Measurements from ENCODE around the gene TMED10. TPM values are rescaled to one million over a fixed set of nuclear protein-coding genes. Genes with fewer than 3 reads are reported as not detected.

The TMED10 gene
- polyA plus RNA-seq, 2 of the 4 experiments (the other 2 are of a cell fraction), result 290 to 354 TPM

- POLR2A ChIA-PET, result no interaction called here
- TF ChIP-seq RAD21 (conservative IDR thresholded peaks at IDR 0.05 in 1 of 2, IDR thresholded peaks at IDR 0.05 in 1 of 2) (no peak), HDAC2 (IDR thresholded peaks at IDR 0.05) (no peak), RNF2 (IDR thresholded peaks at IDR 0.05; ENCODE audit: borderline replicate concordance, low read depth) (no peak), TFCP2L1 (CRISPR knock-in tag; IDR thresholded peaks at IDR 0.05) (no peak), NFE2L2 (conservative IDR thresholded peaks at IDR 0.05; ENCODE audit: low read length) (no peak)
- TF ChIP-seq, protein P1, sequence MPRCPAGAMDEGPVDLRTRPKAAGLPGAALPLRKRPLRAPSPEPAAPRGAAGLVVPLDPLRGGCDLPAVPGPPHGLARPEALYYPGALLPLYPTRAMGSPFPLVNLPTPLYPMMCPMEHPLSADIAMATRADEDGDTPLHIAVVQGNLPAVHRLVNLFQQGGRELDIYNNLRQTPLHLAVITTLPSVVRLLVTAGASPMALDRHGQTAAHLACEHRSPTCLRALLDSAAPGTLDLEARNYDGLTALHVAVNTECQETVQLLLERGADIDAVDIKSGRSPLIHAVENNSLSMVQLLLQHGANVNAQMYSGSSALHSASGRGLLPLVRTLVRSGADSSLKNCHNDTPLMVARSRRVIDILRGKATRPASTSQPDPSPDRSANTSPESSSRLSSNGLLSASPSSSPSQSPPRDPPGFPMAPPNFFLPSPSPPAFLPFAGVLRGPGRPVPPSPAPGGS (IDR thresholded peaks at IDR 0.05), result no peak
- ATAC-seq, result no peak
These were observed 9.1 kb downstream of the TMED10 start for GRCh38 chr14:75167325-75167724.

DNA sequence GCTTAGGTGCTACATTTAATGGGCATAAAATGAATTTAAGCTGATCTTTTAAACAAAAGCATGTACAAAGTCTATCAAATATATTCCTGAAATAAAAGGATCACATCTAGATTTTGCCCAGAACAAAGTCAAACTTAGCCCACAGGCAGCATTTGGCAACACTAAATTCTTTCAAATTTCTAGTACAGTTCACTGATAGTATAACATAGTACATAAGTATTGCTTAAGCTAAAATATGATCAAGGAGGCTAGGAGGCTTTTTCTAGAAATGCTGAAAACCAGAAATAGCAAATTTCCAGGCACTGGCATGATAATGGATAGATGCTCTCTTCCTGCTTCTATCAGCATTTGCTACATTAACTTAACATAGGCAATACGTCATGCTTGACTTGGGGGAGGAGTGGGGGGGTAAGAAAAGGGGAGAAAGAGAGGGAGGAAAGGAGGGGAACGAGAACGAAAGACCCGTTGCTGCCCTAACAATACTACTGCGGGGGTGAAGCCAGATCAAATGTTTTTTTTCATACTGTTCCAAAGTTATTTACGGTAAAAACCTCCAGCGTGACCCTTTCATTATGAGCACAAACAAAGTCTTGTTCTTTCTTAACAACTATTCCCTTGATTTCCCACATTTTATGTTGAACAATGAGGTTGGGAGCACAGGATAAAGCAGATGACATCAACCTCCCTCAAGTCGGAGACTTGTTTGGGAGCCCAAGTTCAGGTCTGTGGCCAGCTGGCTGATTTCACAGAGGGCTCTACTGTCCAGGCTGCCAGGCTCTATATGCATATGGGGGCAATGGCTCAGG is 10.6 kb downstream of the TMED10 start:
- TF ChIP-seq HOXB5 (CRISPR knock-in tag; IDR thresholded peaks at IDR 0.05) (no peak), EP300 (IDR thresholded peaks at IDR 0.05) (no peak), CHD4 (IDR thresholded peaks at IDR 0.05; ENCODE audit: borderline replicate concordance) (no peak), NPAS2 (CRISPR knock-in tag; IDR thresholded peaks at IDR 0.05; ENCODE audit: borderline replicate concordance) (no peak), POLR2A (IDR thresholded peaks at IDR 0.05; ENCODE audit: low read length) (no peak)
- ChIA-PET POLR2A (no interaction called here), CTCF (interaction anchor here (0.7 to 2.0 kb wide), 4 partner anchors 43 to 130 kb away, joined by 3 to 6 read pairs (median 4); no protein-coding TSS in a partner anchor)
- ATAC-seq (no peak), FAIRE-seq (no peak), DNase-seq (ENCODE audit: low read depth in 1 of 2, low spot score in 1 of 2) (no peak)
- peaks cover 17% of the 10 kb centered on the region for H3K4me1 ChIP-seq
- no peak overlapping the region for H3K4me3 ChIP-seq
- 91% methylated on average over 8 of the region's 8 CpGs for WGBS (ENCODE audit: missing lambda C conversion rate)
- H3K9me3 ChIP-seq, result no peaks in the 10 kb centered on the region
- no peak overlapping the region for H3K4me2 ChIP-seq
- no peak overlapping the region for H3K27ac ChIP-seq

More at GRCh38 chr14:75167325-75167724, 9.1 kb downstream of the TMED10 start:
- Histone ChIP-seq H3K27ac (no peak overlapping the region), H3K4me3 (no peak overlapping the region), H3K4me1 (peaks cover 17% of the 10 kb centered on the region), H3K9me3 (no peaks in the 10 kb centered on the region), H3K4me2 (no peak overlapping the region)
- FAIRE-seq (no peak), DNase-seq (ENCODE audit: low read depth in 1 of 2, low spot score in 1 of 2) (no peak)
- WGBS (ENCODE audit: missing lambda C conversion rate), result 86% methylated on average over 2 of the region's 2 CpGs
- CTCF ChIA-PET, result interaction anchor here (0.6 to 2.0 kb wide), 4 partner anchors 51 to 558 kb away, joined by 3 to 6 read pairs (median 4); no protein-coding TSS in a partner anchor

- CTCF ChIA-PET, result interaction anchor here (1.0 kb wide), 1 partner anchor 11 kb away, joined by 3 read pairs; no protein-coding TSS in a partner anchor
- DNase-seq (ENCODE audit: low read depth in 1 of 2, low spot score in 1 of 2) (no peak), FAIRE-seq (no peak), ATAC-seq (no peak)
- H3K9me3 ChIP-seq, result no peaks in the 10 kb centered on the region
- WGBS (ENCODE audit: missing lambda C conversion rate), result 96% methylated on average over 1 of the region's 1 CpG
- H3K4me3 ChIP-seq, result no peak overlapping the region
- TF ChIP-seq NFE2L2 (conservative IDR thresholded peaks at IDR 0.05; ENCODE audit: low read length), result no peak
- TF ChIP-seq, protein P2, sequence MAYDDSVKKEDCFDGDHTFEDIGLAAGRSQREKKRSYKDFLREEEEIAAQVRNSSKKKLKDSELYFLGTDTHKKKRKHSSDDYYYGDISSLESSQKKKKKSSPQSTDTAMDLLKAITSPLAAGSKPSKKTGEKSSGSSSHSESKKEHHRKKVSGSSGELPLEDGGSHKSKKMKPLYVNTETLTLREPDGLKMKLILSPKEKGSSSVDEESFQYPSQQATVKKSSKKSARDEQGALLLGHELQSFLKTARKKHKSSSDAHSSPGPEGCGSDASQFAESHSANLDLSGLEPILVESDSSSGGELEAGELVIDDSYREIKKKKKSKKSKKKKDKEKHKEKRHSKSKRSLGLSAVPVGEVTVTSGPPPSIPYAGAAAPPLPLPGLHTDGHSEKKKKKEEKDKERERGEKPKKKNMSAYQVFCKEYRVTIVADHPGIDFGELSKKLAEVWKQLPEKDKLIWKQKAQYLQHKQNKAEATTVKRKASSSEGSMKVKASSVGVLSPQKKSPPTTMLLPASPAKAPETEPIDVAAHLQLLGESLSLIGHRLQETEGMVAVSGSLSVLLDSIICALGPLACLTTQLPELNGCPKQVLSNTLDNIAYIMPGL (CRISPR knock-in tag; IDR thresholded peaks at IDR 0.05; ENCODE audit: borderline replicate concordance), result no peak
- TF ChIP-seq SMC3 (IDR thresholded peaks at IDR 0.05), result no peak
- TF ChIP-seq RNF2 (IDR thresholded peaks at IDR 0.05; ENCODE audit: borderline replicate concordance, low read depth), result no peak
- POLR2A ChIA-PET, result no interaction called here
- H3K4me2 ChIP-seq, result no peak overlapping the region
- H3K27ac ChIP-seq, result no peak overlapping the region
- H3K4me1 ChIP-seq, result peaks cover 23% of the 10 kb centered on the region
These were observed 11.6 kb downstream of the TMED10 start for GRCh38 chr14:75164809-75165208.

GRCh38 chr14:75163677-75164076 is 12.7 kb downstream of the TMED10 start:
- no peak overlapping the region for H3K4me2 ChIP-seq
- no peak overlapping the region for H3K27ac ChIP-seq
- H3K9me3 ChIP-seq, result no peaks in the 10 kb centered on the region
- H3K4me1 ChIP-seq, result peaks cover 27% of the 10 kb centered on the region
- CTCF ChIA-PET, result interaction anchor here (0.6 to 1.4 kb wide), 4 partner anchors 10 to 303 kb away, joined by 3 to 7 read pairs (median 4); no protein-coding TSS in a partner anchor
- ATAC-seq, result no peak
- DNase-seq (ENCODE audit: low read depth in 1 of 2, low spot score in 1 of 2), result no peak
- POLR2A ChIA-PET, result interaction anchor here (0.6 kb wide), 2 partner anchors 9 to 106 kb away, joined by 4 read pairs; no protein-coding TSS in a partner anchor
- WGBS (ENCODE audit: missing lambda C conversion rate), result 96% methylated on average over 2 of the region's 2 CpGs
- no peak overlapping the region for H3K4me3 ChIP-seq
- no peak for FAIRE-seq
- TF ChIP-seq HOXB5 (CRISPR knock-in tag; IDR thresholded peaks at IDR 0.05) (no peak), PHF8 (IDR thresholded peaks at IDR 0.05; ENCODE audit: borderline replicate concordance, low read depth) (no peak), FOXS1 (CRISPR knock-in tag; IDR thresholded peaks at IDR 0.05) (no peak), JUNB (IDR thresholded peaks at IDR 0.05) (no peak), USF2 (IDR thresholded peaks at IDR 0.05) (no peak), POLR2AphosphoS2 (conservative IDR thresholded peaks at IDR 0.05; ENCODE audit: low read length) (no peak), RNF2 (IDR thresholded peaks at IDR 0.05; ENCODE audit: borderline replicate concordance, low read depth) (no peak), CHD4 (IDR thresholded peaks at IDR 0.05; ENCODE audit: borderline replicate concordance) (no peak), NR3C1 (IDR thresholded peaks at IDR 0.05) (no peak), NFE2L2 (conservative IDR thresholded peaks at IDR 0.05; ENCODE audit: low read length) (no peak), ESRRA (IDR thresholded peaks at IDR 0.05; ENCODE audit: borderline replicate concordance, low read length) (no peak), SMC3 (IDR thresholded peaks at IDR 0.05) (no peak), HOXB13 (CRISPR knock-in tag; IDR thresholded peaks at IDR 0.05; ENCODE audit: low read depth) (no peak)

Measured in A549 (cell line).